Neural cell (in vitro differentiated cells): ENCODE measurements around the gene PNCK.
"Not testable (repeated sequence)": the region's sequence is repeated elsewhere in the genome, so short reads cannot be mapped to it uniquely, and the experiment has no call there.

Experiments used
- CTCF ChIP-seq: fragments of 450-650 bp; IDR thresholded peaks from 2 replicates; pipeline ENCODE4 v1.5.1; 2014; ENCODE audit warnings: antibody characterized with exemption, mild to moderate bottlenecking, moderate library complexity; ENCODE audit not compliant: poor library complexity, severe bottlenecking
- EZH2 ChIP-seq: fragments of 200-600, 300-800 bp; shearing (Covaris generic), sonication (generic); IDR thresholded peaks from 2 replicates; pipeline ENCODE4 v1.6.1; 2014; ENCODE audit warnings: antibody characterized with exemption, low read length, borderline replicate concordance, mild to moderate bottlenecking; ENCODE audit not compliant: insufficient read depth, poor library complexity, severe bottlenecking
- RAD21 ChIP-seq: fragments of 450-650 bp; conservative IDR thresholded peaks from 2 replicates; pipeline ENCODE4 v1.6.1; 2014; ENCODE audit warnings: antibody characterized with exemption, mild to moderate bottlenecking, moderate library complexity
- SMC3 ChIP-seq: fragments of 450-650 bp; conservative IDR thresholded peaks from 2 replicates; pipeline ENCODE4 v1.6.1; 2014; ENCODE audit warnings: antibody characterized with exemption, mild to moderate bottlenecking, moderate library complexity; ENCODE audit not compliant: poor library complexity

GRCh38 chrX:153691032-153691827, 17.6 kb upstream of the PNCK start:
- not testable (repeated sequence) for TF ChIP-seq RAD21, CTCF, EZH2, SMC3
